Transverse colon (tissue), 4 donors: ENCODE measurements around the gene ALDH18A1. TPM values are rescaled to one million over a fixed set of nuclear protein-coding genes. Genes with fewer than 3 reads are reported as not detected.
A peak's percentile ranks its signal among the peaks of the same experiment; 100 is the strongest.

Experiments
- DNase-seq: peaks from one replicate; pipeline ENCODE4 v3.0.0-alpha.2; 2019
- H3K27ac ChIP-seq, 4 donors: fragments of 200-600 bp; sonication (generic); 2 replicates each; pipeline ENCODE4 v1.5.1; 2016 to 2018; ENCODE audit warnings: inconsistent platforms in 4 of 4
- H3K27me3 ChIP-seq: fragments of 200-600 bp; sonication (generic); 2 replicates; pipeline ENCODE4 v1.5.1; 2017; ENCODE audit warnings: inconsistent platforms
- H3K36me3 ChIP-seq, 4 donors: fragments of 200-600 bp; sonication (generic); 2 replicates each; pipeline ENCODE4 v1.5.1; 2017 to 2019; ENCODE audit warnings: inconsistent platforms in 4 of 4
- H3K4me1 ChIP-seq, 4 donors: fragments of 200-600 bp; sonication (generic); 2 replicates each; pipeline ENCODE4 v1.5.1; 2017 to 2020; ENCODE audit warnings: inconsistent platforms in 4 of 4
- H3K4me3 ChIP-seq, 4 donors: fragments of 200-600 bp; sonication (generic); 1 replicate in 1 of 4; 2 replicates in 3 of 4; pipeline versions ENCODE4 v1.5.1 to v1.6.1; 2017 to 2019; ENCODE audit warnings: inconsistent platforms in 4 of 4
- H3K9me3 ChIP-seq, 2 donors: fragments of 200-600 bp; sonication (generic); 2 replicates each; pipeline ENCODE4 v1.5.1; 2017 to 2019; ENCODE audit warnings: inconsistent platforms in 2 of 2
- EP300 ChIP-seq: sonication (generic); formaldehyde crosslinking; IDR thresholded peaks from one replicate; pipeline ENCODE4 v1.6.1; 2017; ENCODE audit warnings: antibody characterized with exemption, low read depth
- POLR2A ChIP-seq: fragments of 450-650 bp; IDR thresholded peaks from one replicate; pipeline ENCODE4 v1.6.1; 2016; ENCODE audit warnings: antibody characterized with exemption, mild to moderate bottlenecking, moderate library complexity
- POLR2AphosphoS5 ChIP-seq, 3 donors: sonication (generic); formaldehyde crosslinking; IDR thresholded peaks; one replicate each; pipeline ENCODE4 v1.6.1; 2016; ENCODE audit warnings: antibody characterized with exemption in 3 of 3
- WGBS, 2 donors: methylation state at CpG; one replicate each; pipeline ENCODE4 v1.1.5; 2018; ENCODE audit warnings: low coverage in 1 of 2; 5-methylcytosine and 5-hydroxymethylcytosine counted together
- in situ Hi-C, 4 donors: fragments of 200-750 bp; cut with MboI; loops; one replicate each; pipeline versions ENCODE4 v1.15.0 to v1.15.1; 2017; ENCODE audit warnings: low sequenced_read_pairs in 3 of 4, low pct_ligation_motif_present in 1 of 4, low pct_unique_long_range_greater_than_20kb in 1 of 4
- intact Hi-C: fragments of 100-400 bp; cut with DNase I; formaldehyde crosslinking; loops from one replicate; pipeline ENCODE4 v1.15.1; 2023; ENCODE audit warnings: low total_unique reads
- total RNA-seq, 4 donors: library from RNA; depleted of rRNA; stranded (reverse); fragments of >200 nt; gene quantifications; one replicate each; pipeline ENCODE4 v1.1.0, GENCODE V29; 2016
- TF ChIP-seq, protein P1 (sequence below), 5 experiments: fragments of 200-600 bp in 3 of 5; fragments of 450-650 bp in 2 of 5; sonication (generic) in 3 of 5; IDR thresholded peaks; 1 replicate in 2 of 5; 2 replicates in 3 of 5; pipeline ENCODE4 v1.5.1; 2016 to 2017; ENCODE audit warnings: antibody characterized with exemption in 5 of 5, inconsistent platforms in 3 of 5, mild to moderate bottlenecking in 2 of 5, moderate library complexity in 1 of 5

The ALDH18A1 gene
- total RNA-seq, 4 donors from 2014 or later = 98.7 to 130 (median 116) TPM

DNA sequence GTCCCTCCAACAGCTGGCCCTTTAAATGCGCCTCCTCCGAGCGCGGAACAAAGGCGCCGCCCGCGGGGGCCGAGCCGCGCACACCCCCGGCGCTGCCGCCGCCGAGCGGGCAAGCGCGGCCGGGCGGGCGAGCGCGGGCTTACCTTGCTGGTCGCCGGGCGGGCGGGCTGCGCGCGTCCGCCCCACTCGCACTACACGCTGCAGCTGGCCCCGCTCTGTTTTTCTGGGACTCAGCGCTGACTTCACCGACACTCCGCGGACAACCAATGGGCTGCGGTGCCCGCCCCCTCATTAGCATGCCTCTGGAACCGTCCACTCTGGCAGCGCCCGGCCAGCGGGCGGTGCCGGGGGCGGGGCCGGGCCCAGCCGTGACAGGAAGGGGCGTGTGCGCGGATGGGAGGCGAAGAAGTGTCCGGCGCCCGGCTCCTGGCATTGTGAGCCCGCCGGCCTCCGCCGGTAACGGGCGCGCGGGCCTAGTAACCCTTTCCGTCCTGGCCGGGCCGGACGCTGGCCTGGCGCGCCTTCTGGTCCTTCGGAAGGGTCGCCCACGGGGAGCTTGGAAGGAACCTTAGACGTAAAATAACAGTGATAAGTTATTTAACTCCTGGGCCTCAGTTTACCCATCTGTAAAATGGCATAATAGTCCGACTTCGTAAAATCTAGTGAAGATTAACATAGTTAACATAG, 95.2 kb downstream of the ALDH18A1 start, which contains the start of gene SORBS1:
SORBS1 (minus strand) TSS at position 195 of the 687 bp plus-strand sequence. CDS start 120,236 bp downstream, outside the sequence.
- Histone ChIP-seq H3K27ac (peak within 1 kb of the TSS; percentile 90 to 95 (median 92)), H3K4me1 (peaks cover 0 to 38% (median 28%) of the 10 kb centered on the region in 4 donors), H3K27me3 (no peaks in the 10 kb centered on the region), H3K4me3 (peak within 1 kb of the TSS; percentile 61 to 89 (median 72)), H3K36me3 (no peaks in the 10 kb centered on the region), H3K9me3 (no peaks in the 10 kb centered on the region)
- TF ChIP-seq EP300 (no peak), POLR2A (peak; percentile 83), POLR2AphosphoS5 (IDR thresholded peaks at IDR 0.05) (peak; percentile 94 to 95 (median 95))
- TF ChIP-seq, protein P1, sequence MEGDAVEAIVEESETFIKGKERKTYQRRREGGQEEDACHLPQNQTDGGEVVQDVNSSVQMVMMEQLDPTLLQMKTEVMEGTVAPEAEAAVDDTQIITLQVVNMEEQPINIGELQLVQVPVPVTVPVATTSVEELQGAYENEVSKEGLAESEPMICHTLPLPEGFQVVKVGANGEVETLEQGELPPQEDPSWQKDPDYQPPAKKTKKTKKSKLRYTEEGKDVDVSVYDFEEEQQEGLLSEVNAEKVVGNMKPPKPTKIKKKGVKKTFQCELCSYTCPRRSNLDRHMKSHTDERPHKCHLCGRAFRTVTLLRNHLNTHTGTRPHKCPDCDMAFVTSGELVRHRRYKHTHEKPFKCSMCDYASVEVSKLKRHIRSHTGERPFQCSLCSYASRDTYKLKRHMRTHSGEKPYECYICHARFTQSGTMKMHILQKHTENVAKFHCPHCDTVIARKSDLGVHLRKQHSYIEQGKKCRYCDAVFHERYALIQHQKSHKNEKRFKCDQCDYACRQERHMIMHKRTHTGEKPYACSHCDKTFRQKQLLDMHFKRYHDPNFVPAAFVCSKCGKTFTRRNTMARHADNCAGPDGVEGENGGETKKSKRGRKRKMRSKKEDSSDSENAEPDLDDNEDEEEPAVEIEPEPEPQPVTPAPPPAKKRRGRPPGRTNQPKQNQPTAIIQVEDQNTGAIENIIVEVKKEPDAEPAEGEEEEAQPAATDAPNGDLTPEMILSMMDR (IDR thresholded peaks at IDR 0.05) = no peak
- WGBS, 2 donors = 0 to 2% methylated on average over 13 to 69 of the region's 77 CpGs
- in situ Hi-C loops = no loop called here
- intact Hi-C loops = loop anchor here (10.0 kb wide), 1 partner anchor 117 kb away; no protein-coding TSS in a partner anchor
- DNase-seq = peak; percentile 97

DNA sequence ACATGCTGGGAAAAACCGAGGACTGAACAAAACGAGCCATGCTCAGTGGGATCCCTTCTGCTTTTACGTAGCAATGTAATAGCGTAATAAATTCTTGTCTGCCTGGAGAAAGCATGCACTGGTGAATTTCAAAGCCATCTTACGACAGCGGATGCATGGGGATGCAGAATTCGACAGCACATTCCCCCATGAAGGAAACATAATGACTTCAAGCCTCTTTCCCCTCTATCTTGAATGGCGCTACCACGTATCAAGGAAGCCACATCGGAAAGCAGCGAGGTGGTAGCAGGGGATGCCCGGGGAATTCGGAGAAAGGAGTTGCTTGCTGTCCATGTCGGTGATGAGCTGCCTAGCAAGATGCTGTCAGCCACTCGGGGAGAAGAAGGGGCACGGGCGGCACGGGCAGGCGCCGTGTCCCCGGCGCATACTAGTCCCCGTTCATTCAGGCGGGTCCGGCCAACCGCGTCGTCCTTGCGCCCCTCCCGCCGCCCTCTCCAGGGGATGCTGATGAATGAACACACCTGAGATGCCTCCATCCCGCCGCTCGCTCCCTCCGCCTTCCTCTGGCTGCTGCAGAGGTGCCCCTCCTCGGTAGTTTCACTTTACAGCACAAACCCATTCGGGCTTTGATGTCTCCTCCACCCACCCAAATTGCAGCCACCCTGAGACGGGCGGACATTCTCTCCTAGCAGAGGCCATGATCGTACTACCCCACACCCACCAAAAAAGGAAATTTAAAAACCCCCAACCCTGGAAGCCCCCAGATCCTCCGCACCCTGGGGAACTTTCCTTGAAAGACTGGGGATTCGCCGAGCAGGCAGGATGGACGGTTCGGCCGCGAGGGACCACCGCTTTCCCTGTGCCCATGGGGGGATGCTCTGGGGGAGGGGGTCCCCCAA, 96.0 kb downstream of the ALDH18A1 start:
- WGBS, 2 donors = 0 to 3% methylated on average over 5 to 42 of the region's 48 CpGs
- H3K27me3 ChIP-seq = no peaks in the 10 kb centered on the region
- peak overlapping the region; percentile 90 to 95 (median 92) for H3K27ac ChIP-seq
- TF ChIP-seq, protein P1 (IDR thresholded peaks at IDR 0.05) = no peak
- no peak for TF ChIP-seq EP300
- TF ChIP-seq POLR2A = no peak
- TF ChIP-seq POLR2AphosphoS5 (IDR thresholded peaks at IDR 0.05) = peak in 1 of 3 donors; percentile 32
- no peaks in the 10 kb centered on the region for H3K9me3 ChIP-seq
- H3K4me3 ChIP-seq = peak overlapping the region; percentile 61 to 89 (median 72)
- DNase-seq = peak; percentile 67
- intact Hi-C loops = loop anchor here (10.0 kb wide), 1 partner anchor 116 kb away; no protein-coding TSS in a partner anchor
- H3K4me1 ChIP-seq = peaks cover 0 to 36% (median 28%) of the 10 kb centered on the region in 4 donors
- in situ Hi-C loops = no loop called here
- H3K36me3 ChIP-seq = no peaks in the 10 kb centered on the region

DNA sequence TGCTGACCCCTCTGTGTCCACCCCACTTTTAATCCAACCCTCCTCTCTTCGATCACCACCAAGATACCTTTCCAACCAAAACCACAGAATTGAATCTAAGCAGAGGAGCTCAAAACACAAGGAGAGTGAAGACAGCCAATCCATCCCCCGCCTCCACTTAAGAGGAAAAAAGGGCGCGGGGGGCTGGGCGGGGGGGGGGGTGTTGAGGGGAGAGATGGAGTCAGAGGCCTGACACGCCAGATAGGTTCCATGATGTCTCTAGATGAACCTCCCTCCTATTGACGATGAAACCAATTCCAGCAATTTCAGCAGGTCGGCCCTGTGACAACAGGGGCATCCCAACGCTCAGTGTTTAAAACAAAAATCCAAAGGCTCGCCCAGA, 96.6 kb downstream of the ALDH18A1 start:
- intact Hi-C loops (loop anchor here (10.0 kb wide), 1 partner anchor 115 kb away; no protein-coding TSS in a partner anchor), in situ Hi-C loops (no loop called here)
- Histone ChIP-seq H3K9me3 (no peaks in the 10 kb centered on the region), H3K27ac (peak overlapping the region; percentile 90 to 95 (median 92)), H3K27me3 (no peaks in the 10 kb centered on the region), H3K4me1 (peaks cover 0 to 35% (median 28%) of the 10 kb centered on the region in 4 donors), H3K4me3 (peak overlapping the region; percentile 61 to 89 (median 72)), H3K36me3 (no peaks in the 10 kb centered on the region)
- WGBS, 2 donors = 39 to 80% methylated on average over 1 to 10 of the region's 10 CpGs
- no peak for TF ChIP-seq POLR2AphosphoS5 (IDR thresholded peaks at IDR 0.05)
- TF ChIP-seq, protein P1 (IDR thresholded peaks at IDR 0.05) = no peak
- TF ChIP-seq EP300 = no peak
- TF ChIP-seq POLR2A = peak; percentile 3
- DNase-seq = no peak

DNA sequence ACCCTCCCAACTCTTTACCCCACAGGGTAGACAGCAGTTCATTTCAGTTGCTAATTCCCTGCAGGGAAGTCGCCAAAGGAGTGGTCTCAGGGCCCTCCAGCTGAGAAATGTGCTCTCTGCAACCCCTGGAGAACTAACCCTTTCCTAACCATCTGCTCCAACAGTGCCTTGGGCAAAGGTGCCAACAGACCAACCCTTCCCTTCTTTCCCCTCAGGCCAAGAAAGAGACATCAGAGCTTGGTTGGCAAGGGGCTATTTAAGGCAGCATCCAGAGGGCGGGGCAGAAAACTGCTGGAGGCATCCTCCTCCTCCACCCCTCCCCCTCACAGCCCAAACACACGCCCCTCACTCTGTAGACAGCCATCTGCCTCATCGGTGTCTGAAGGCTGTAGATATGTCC, 97.0 kb downstream of the ALDH18A1 start:
- intact Hi-C loops = no loop called here
- Histone ChIP-seq H3K9me3 (no peaks in the 10 kb centered on the region), H3K4me3 (peak overlapping the region; percentile 61 to 89 (median 72)), H3K36me3 (no peaks in the 10 kb centered on the region), H3K27ac (peak overlapping the region; percentile 90 to 95 (median 92)), H3K4me1 (peaks cover 0 to 35% (median 28%) of the 10 kb centered on the region in 4 donors), H3K27me3 (no peaks in the 10 kb centered on the region)
- WGBS, 2 donors = 40 to 42% methylated on average over 1 to 4 of the region's 4 CpGs
- in situ Hi-C loops = no loop called here
- DNase-seq = no peak
- no peak for TF ChIP-seq EP300
- peak; percentile 24 for TF ChIP-seq POLR2A
- TF ChIP-seq POLR2AphosphoS5 (IDR thresholded peaks at IDR 0.05) = peak in 2 of 3 donors; percentile 62 to 67
- TF ChIP-seq, protein P1 (IDR thresholded peaks at IDR 0.05) = no peak
